Measurements from ENCODE around the gene CAPN3.

- no peak for TF ChIP-seq POLR2A (IDR thresholded peaks at IDR 0.05)
- no peak for TF ChIP-seq CTCF (IDR thresholded peaks at IDR 0.05)
Observed at GRCh38 chr15:42335074-42335473, 24.2 kb upstream of the CAPN3 start.
